ENCODE results near the gene MYO15B.

Gene MYO15B

GRCh38 chr17:75642784-75643642, 55.4 kb downstream of the MYO15B start:
- no peak for DNase-seq

GRCh38 chr17:75643643-75644017, 56.0 kb downstream of the MYO15B start:
- no peak for DNase-seq

GRCh38 chr17:75645501-75645888, 57.9 kb downstream of the MYO15B start:
- no peak for DNase-seq

GRCh38 chr17:75645889-75646637, 58.5 kb downstream of the MYO15B start:
- DNase-seq = no peak

- no peak for DNase-seq
These were observed 59.0 kb downstream of the MYO15B start for GRCh38 chr17:75646638-75646992.

GRCh38 chr17:75647061-75647460, 59.5 kb downstream of the MYO15B start:
- DNase-seq = no peak

GRCh38 chr17:75647921-75648320, 60.3 kb downstream of the MYO15B start:
- DNase-seq = no peak

- DNase-seq = no peak
These were observed 62.1 kb downstream of the MYO15B start for GRCh38 chr17:75649687-75650086.

GRCh38 chr17:75650874-75651273, 63.3 kb downstream of the MYO15B start:
- DNase-seq = no peak

- no peak for DNase-seq
These were observed 64.7 kb downstream of the MYO15B start for GRCh38 chr17:75652341-75652740.

GRCh38 chr17:75652934-75653549, 65.4 kb downstream of the MYO15B start:
- no peak for DNase-seq

- DNase-seq = no peak
These were observed 66.6 kb downstream of the MYO15B start for GRCh38 chr17:75654176-75654575.

GRCh38 chr17:75658237-75658636, 70.6 kb downstream of the MYO15B start:
- DNase-seq = no peak

GRCh38 chr17:75661531-75661930, 73.9 kb downstream of the MYO15B start:
- no peak for DNase-seq

GRCh38 chr17:75662511-75662910, 74.9 kb downstream of the MYO15B start:
- no peak for DNase-seq

GRCh38 chr17:75664099-75664549, 76.5 kb downstream of the MYO15B start:
- no peak for DNase-seq

- no peak for DNase-seq
These were observed 78.4 kb downstream of the MYO15B start for GRCh38 chr17:75665981-75666380.

GRCh38 chr17:75666959-75667790, 79.6 kb downstream of the MYO15B start, which contains the start of the genes RECQL5 and SAP30BP:
TSS of gene RECQL5 (minus strand) at chr17:75667154. CDS start at chr17:75666557, 597 bp downstream.
TSS of gene SAP30BP (plus strand) at chr17:75667338. CDS start at chr17:75667373, 35 bp downstream.
- peak; percentile 98 for DNase-seq

- no peak for DNase-seq
These were observed 80.2 kb downstream of the MYO15B start for GRCh38 chr17:75667825-75668224.

GRCh38 chr17:75668489-75668888, 80.9 kb downstream of the MYO15B start:
- DNase-seq = no peak

GRCh38 chr17:75670868-75671267, 83.3 kb downstream of the MYO15B start:
- DNase-seq = no peak

GRCh38 chr17:75672011-75672410, 84.4 kb downstream of the MYO15B start:
- DNase-seq = no peak

GRCh38 chr17:75673487-75673886, 85.9 kb downstream of the MYO15B start:
- DNase-seq = no peak
